ENCODE data around the gene CARD10.

GRCh38 chr22:37455896-37456295, 63.3 kb downstream of the CARD10 start:
- TF ChIP-seq CTCF (optimal IDR thresholded peaks at IDR 0.05 in 1 of 3, IDR thresholded peaks at IDR 0.05 in 1 of 3, conservative IDR thresholded peaks at IDR 0.05 in 1 of 3; ENCODE audit: extremely low read depth in 1 of 3, insufficient read depth in 2 of 3, low read length in 3 of 3) (no peak), EZH2 (IDR thresholded peaks at IDR 0.05; ENCODE audit: low read length) (no peak)

Data from keratinocyte (primary cell).